ENCODE results near the gene RADX.

Gene RADX

GRCh38 chrX:106702636-106703035, 90.9 kb downstream of the RADX start:
- Histone ChIP-seq H3K4me2 (ENCODE audit: insufficient read depth, low read length) (no peak overlapping the region), H3K4me1 (ENCODE audit: insufficient read depth, low read length) (no peaks in the 10 kb centered on the region), H3K4me3 (ENCODE audit: low read depth in 1 of 2, low read length in 2 of 2) (no peak overlapping the region), H4K20me1 (ENCODE audit: insufficient read depth, low read length) (no peaks in the 10 kb centered on the region), H3K36me3 (ENCODE audit: insufficient read depth, low read length) (no peaks in the 10 kb centered on the region), H3K79me2 (ENCODE audit: insufficient read depth, low read length) (no peaks in the 10 kb centered on the region), H3K27me3 (ENCODE audit: insufficient read depth, low read length, poor library complexity) (no peaks in the 10 kb centered on the region), H3K9ac (ENCODE audit: low read depth, low read length) (no peak overlapping the region), H3K27ac (ENCODE audit: low read length) (no peak overlapping the region), H2AFZ (ENCODE audit: low read depth, low read length) (no peak overlapping the region), H3K9me3 (ENCODE audit: insufficient read depth, low read length, severe bottlenecking) (no peaks in the 10 kb centered on the region)
- TF ChIP-seq CTCF (IDR thresholded peaks at IDR 0.05; ENCODE audit: borderline replicate concordance, extremely low read depth, low read length, poor library complexity, severe bottlenecking), result no peak
- no peak for TF ChIP-seq EZH2 (IDR thresholded peaks at IDR 0.05; ENCODE audit: borderline replicate concordance, low read depth, low read length, severe bottlenecking)
- ATAC-seq (ENCODE audit: insufficient read depth, low read depth), result no peak
- no peak for DNase-seq

GRCh38 chrX:106706466-106706865, 94.7 kb downstream of the RADX start:
- no peaks in the 10 kb centered on the region for H3K4me1 ChIP-seq (ENCODE audit: insufficient read depth, low read length)
- ATAC-seq (ENCODE audit: insufficient read depth, low read depth) (no peak), DNase-seq (no peak)
- H2AFZ ChIP-seq (ENCODE audit: low read depth, low read length), result no peak overlapping the region
- H3K79me2 ChIP-seq (ENCODE audit: insufficient read depth, low read length), result no peaks in the 10 kb centered on the region
- H3K9me3 ChIP-seq (ENCODE audit: insufficient read depth, low read length, severe bottlenecking), result no peaks in the 10 kb centered on the region
- H4K20me1 ChIP-seq (ENCODE audit: insufficient read depth, low read length), result no peaks in the 10 kb centered on the region
- H3K36me3 ChIP-seq (ENCODE audit: insufficient read depth, low read length), result no peaks in the 10 kb centered on the region
- TF ChIP-seq EZH2 (IDR thresholded peaks at IDR 0.05; ENCODE audit: borderline replicate concordance, low read depth, low read length, severe bottlenecking) (no peak), CTCF (IDR thresholded peaks at IDR 0.05; ENCODE audit: borderline replicate concordance, extremely low read depth, low read length, poor library complexity, severe bottlenecking) (no peak)
- H3K9ac ChIP-seq (ENCODE audit: low read depth, low read length), result no peak overlapping the region
- H3K27ac ChIP-seq (ENCODE audit: low read length), result no peak overlapping the region
- no peak overlapping the region for H3K4me2 ChIP-seq (ENCODE audit: insufficient read depth, low read length)
- no peak overlapping the region for H3K4me3 ChIP-seq (ENCODE audit: low read depth in 1 of 2, low read length in 2 of 2)
- no peaks in the 10 kb centered on the region for H3K27me3 ChIP-seq (ENCODE audit: insufficient read depth, low read length, poor library complexity)

GRCh38 chrX:106707771-106708454, 96.1 kb downstream of the RADX start:
- TF ChIP-seq CTCF (IDR thresholded peaks at IDR 0.05; ENCODE audit: borderline replicate concordance, extremely low read depth, low read length, poor library complexity, severe bottlenecking) (no peak), EZH2 (IDR thresholded peaks at IDR 0.05; ENCODE audit: borderline replicate concordance, low read depth, low read length, severe bottlenecking) (no peak)
- Histone ChIP-seq H3K4me2 (ENCODE audit: insufficient read depth, low read length) (no peak overlapping the region), H3K4me3 (ENCODE audit: low read depth in 1 of 2, low read length in 2 of 2) (no peak overlapping the region), H3K36me3 (ENCODE audit: insufficient read depth, low read length) (no peaks in the 10 kb centered on the region), H3K4me1 (ENCODE audit: insufficient read depth, low read length) (no peaks in the 10 kb centered on the region), H2AFZ (ENCODE audit: low read depth, low read length) (no peak overlapping the region), H3K9me3 (ENCODE audit: insufficient read depth, low read length, severe bottlenecking) (no peaks in the 10 kb centered on the region), H3K9ac (ENCODE audit: low read depth, low read length) (no peak overlapping the region), H3K27ac (ENCODE audit: low read length) (no peak overlapping the region), H3K79me2 (ENCODE audit: insufficient read depth, low read length) (no peaks in the 10 kb centered on the region), H3K27me3 (ENCODE audit: insufficient read depth, low read length, poor library complexity) (no peaks in the 10 kb centered on the region), H4K20me1 (ENCODE audit: insufficient read depth, low read length) (no peaks in the 10 kb centered on the region)
- ATAC-seq (ENCODE audit: insufficient read depth, low read depth) (no peak), DNase-seq (no peak)

Measured in DND-41 (cell line).